Activated CD8-positive, alpha-beta memory T cell treated with anti-CD3 and anti-CD28 coated beads, Interleukin-2, amount 50 U/mL, for 48 hours (primary cell): Measurements from ENCODE around the gene KAZN.

Source experiments
- DNase-seq: peaks from one replicate; pipeline ENCODE4 v3.0.0-alpha.2; 2020

KAZN gene

DNA sequence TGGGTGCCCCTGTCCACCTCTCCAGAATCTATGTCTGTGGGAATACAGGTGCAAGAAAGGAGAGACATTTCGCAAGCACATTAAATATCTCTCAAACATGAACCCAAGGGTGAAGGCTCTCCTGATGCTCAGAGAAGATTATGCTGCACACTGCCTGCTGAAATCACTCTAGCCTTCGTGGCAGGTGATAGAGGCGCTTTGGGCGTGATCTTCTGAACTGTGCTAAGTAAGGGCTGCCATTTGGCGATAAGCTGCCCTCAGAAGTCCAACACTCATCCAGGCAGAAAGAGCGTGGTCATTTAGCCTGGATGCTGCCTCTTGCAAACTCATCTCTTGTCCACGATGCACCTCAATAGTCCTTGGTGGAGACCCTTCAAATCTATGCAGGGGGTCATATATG lies 241.9 kb downstream of the KAZN start:
- no peak for DNase-seq

DNA sequence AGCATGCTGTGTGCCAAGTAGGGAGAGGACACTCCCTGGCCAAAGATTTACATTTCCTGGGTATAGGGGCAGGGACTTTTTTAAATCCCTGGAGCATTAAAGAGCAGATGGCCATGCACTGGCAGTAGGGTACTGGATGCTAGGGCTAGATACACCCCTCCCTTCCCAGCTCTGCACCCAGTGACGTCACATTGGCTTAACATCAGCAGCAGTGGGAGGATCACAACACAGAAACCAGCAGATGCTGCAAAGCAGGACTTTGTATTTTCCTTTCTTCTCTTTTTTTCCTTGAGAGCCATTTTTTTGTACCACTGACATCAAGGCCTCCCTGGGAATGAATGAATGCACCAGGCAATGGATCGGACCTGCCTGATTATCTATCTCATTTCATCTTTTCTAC lies 243.0 kb downstream of the KAZN start:
- DNase-seq: no peak

DNA sequence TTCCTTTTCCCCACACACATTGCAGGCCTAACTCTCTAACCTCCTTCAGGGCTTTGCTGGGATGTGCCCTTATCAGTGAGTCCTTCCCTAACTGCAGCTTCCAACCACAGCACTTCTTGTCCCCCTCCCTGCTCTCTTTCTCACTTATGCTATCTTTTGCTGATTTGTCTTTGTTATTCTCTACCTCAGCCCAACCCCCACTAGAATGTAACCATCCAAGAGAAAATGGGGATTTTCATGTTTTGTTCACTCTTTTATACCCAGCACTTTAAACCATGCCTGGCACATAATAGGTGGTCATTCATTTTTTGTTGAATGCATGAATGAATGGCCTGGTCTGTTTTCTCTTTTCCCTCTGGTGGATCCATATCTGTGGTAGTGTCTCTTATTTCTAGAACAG lies 243.5 kb downstream of the KAZN start:
- no peak for DNase-seq

DNA sequence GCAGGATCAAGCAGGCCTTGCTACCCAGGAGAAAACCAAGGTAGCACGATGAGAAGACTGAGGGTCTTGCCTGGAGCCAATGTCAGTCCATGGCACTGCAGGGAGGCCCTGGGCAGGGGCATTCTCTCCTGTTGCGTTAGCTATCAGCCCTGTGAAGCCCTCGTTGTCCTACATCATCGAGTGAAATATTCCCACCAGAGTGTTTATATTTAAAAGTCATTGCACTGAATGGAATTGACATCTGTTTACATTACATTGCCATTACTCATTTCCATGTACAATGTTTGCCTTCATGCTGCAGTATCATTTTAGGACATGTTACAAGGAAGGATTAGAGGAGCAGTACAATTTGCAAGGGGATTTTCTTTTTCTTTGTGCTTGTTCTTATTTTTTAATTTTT lies 243.9 kb downstream of the KAZN start:
- no peak for DNase-seq

DNA sequence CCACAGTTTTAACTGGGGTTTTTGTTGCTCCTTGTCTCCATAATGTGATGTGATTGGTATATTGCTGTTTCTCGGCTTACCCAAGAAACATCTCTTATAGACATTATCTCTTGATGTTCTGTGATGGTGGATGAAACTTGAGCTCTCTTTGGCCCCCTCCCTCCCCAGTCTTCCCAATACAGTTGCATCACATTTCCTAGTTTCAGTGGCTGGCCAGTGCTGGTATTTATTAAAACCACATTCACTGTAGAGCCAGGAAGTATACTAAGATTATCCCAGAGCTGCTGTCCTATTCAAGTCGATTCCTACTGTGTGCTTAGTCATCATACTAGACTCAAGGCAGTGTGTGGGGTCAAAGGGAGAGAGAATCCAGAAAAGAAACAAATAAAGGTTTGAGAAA lies 244.4 kb downstream of the KAZN start:
- no peak for DNase-seq

DNA sequence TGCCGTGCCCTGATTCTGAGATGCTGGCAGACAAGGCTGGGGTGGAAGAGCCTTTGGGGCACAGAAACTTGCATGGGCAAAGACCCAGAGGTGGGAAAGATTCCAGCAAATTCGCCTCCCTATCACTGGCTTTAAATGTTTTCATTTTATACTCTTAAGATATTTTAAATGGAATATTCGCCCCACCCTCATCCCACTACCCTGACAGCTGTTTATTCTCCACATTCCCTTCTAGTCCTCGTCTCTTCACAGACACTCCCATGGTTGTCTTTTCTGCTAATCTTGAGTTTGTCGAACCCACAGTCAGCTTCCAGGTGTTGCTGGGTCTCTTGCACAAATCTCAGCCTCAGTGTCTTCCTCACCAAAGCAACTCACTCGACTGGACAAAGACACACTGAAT lies 245.0 kb downstream of the KAZN start:
- DNase-seq: no peak

DNA sequence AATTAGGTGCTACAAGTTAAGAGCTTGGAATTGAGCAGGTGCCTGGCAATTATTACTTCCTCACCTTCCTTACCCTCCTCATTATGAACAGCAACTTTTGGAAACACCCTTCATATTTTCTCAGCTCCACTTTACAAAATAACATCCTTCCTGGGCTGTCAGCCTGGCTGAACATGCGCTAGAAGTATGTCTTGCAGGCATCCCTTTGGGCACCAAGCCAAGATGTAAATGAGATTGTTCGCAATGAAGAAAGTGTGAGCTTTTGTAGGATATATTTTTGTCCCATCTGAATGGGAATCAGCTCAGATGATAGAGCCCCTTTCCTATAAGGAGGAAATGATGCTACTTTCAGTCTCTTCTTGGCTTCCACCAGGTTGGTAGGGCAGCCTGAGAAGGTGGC lies 245.9 kb downstream of the KAZN start:
- DNase-seq: no peak

DNA sequence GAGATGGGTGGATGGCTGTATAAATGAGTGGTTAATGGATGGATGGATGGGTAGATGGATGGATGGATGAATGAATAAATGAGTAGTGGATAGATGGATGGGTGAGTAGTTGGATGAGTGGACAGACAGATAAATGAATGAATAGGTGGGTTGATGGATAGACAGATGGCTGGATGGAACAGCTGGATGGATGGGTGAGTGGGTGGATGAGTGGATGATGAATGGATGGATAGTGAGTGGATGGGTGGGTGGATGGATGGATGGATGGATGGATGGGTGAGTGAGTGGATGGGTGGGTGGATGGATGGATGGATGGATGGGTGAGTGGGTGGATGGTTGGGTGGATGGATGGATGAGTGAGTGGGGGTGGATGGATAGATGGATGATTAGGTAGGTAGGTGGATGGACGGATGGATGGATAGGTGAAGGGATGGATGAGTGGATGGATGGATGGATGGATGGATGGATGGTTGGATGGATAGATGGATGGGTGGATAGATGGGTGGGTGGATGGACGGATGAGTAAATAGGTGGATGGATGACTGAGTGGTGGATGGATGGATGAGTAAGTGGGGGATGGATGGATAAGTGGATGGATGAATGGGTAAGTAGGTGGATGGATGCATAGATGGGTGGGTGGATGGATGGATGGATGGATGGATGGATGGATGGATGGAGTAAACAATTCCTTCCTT lies 246.6 kb downstream of the KAZN start:
- DNase-seq: no peak

DNA sequence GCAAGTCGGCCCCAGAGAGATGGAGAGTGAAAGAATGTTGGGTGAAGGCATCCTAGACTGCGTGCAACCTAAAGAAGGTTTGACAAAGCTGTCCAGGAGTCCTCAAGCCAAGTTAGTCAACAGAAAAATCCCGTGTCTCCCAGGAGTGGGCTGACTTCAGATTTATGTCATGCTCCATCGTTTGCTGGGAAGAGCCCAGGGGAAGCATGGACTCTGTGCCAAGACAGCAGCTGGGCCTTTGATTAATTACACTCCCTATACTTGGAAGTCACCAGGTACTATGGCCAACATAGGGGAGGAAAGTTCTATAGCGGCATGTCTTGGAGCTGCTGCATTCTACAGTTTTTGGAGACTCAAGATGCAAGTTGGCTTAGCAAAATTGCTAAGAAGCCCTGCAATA lies 247.4 kb downstream of the KAZN start:
- no peak for DNase-seq

DNA sequence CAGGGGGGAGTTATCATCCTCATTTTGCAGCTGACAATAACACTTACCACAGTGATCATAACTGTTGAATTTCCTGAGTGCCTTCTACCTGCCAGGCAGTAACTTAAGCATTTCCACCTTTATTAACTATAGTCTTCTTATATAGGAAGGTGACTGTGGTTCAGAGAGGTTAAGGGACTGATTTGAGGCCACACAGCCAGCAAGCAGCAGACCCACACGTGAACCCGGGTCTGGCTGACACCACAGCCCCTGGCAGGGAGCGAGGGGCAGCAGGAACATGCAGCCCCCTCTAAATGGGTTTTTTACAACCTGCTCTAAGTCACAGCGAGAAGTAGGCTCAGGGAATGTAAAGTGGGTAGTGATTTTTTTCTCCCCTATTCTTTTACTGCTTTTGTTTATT lies 248.2 kb downstream of the KAZN start:
- no peak for DNase-seq

DNA sequence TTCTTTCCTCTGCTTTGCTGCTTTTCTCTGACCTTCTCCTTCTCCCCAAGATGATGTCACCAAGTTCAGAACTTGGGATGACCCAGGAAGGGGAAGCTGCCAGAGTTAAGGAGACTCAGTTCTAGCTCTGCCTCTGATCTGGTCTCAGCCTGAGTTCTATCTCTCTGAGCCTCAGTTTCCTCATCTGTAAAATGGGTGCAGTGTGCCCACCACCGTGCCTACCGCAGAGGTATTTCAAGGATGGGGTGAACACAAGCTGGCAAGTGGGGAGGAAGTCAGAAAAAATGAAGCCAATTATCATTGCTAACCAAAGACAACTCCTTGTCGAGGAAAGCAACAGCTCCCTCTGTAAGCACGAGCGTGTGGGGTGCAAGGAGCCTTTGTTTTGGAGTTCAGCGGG lies 249.7 kb downstream of the KAZN start:
- DNase-seq: no peak

DNA sequence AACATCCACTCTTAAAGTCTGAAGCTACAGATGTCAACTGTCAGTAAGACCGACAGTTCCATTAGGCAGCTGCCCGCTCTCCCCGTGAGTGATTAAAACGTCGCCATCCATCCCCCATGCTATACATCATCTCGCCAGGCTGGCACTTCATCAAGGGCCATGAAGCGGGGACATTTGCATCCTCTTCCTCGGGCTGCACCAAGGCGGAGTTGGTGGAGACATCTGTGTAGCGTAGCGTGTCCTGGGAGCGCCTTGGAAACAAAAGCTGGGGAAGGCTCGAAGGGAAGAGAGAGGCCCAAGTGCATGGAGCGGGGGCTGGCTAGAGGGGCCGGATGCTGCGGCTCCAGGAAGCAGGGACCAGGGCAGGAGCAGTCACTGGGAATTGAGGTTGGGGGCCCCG lies 250.1 kb downstream of the KAZN start:
- no peak for DNase-seq

DNA sequence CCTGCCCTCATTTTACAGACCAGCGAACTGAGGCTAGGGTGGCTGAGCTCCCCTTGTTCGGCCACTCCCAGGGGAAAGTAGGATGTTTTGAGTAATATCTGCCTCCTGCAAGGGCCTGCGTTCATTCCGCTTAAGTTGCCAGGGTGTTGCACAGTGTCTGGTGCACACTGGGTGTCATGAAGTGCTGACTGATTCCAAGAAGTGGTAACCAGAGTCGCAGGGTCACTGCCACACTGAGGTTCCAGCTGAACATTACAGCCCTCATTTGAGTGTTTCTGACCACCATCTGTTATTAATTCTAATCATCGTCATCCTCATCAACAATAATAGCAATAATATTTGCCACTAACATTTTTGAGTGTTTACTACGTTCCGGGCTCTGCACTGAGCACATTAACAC lies 250.6 kb downstream of the KAZN start:
- DNase-seq: no peak

DNA sequence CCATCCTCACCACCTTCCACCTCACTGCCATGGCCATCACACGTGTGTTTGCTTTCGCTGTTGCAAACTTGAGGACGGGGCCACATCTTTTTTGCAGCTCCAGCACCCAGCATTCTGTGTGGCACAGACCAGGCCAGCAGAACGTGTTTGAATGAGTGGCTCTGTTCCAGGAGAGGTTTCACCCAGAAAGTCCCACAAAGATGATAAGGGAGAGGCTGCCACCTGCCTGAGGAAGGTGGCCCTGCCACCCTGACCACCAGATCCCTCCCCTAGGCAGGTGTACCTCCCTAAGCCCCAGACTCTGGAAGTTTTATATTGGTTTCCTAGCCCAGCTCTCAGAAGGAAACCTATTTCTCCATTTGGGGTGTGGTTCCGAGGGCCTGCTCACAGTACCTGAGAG lies 252.1 kb downstream of the KAZN start:
- no peak for DNase-seq

DNA sequence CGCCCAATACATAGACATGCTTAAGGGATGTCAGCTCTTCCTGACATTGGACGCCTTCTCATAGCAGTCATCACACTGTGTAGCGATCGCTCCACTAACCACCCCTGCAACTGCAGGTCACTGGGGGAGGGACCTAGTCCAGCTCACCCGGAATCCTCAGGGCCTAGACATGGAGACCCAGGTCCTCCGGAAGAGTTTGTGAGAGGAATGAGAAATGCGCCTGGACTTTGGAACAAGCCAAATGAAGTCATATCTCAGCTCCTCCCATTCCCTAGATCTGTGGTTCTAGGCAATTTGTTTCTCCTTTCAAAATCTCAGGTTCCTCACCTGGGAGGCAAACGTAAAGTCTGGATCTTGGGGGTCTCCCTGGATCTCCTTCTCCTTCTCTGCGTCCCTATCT lies 253.3 kb downstream of the KAZN start:
- DNase-seq: no peak

DNA sequence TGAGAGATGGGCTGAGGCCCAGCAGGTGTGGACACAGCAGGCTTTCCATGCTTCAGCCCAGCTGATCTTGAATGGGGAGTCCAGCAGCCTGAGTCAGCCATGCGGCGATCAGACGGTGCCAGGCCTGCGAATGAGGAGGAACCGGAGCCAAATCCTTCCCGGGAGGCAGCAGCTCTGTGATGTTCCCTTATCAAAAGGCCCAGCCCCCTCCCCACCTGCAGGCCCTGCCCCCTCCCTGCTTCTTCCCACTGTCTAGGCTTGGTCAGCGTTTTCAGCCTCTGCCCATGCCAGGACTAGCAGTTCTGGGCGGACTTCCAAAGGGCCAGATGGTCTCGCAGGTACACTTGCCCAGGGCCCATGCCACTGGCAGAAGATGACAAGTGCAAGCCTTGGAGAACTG lies 253.8 kb downstream of the KAZN start:
- DNase-seq: no peak

DNA sequence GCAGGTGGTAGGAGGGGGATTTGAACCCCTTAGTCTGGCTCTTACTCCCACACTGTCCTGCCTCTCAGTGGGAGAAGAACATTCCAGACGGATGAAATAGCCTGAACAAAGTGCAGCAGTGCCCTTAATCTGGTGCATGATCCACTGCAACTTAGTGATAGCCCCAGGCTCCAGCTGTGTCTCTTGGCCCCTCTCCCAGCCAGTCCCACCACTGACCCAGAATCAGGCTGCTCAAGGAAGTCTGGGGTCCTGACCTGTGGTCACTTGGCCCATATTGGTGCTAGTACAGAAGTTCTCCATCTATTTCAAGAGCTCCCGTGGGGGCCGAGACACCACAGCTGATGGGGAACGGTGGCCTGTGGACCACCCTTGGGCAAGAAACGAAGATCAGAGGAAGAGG lies 255.0 kb downstream of the KAZN start:
- DNase-seq: no peak

DNA sequence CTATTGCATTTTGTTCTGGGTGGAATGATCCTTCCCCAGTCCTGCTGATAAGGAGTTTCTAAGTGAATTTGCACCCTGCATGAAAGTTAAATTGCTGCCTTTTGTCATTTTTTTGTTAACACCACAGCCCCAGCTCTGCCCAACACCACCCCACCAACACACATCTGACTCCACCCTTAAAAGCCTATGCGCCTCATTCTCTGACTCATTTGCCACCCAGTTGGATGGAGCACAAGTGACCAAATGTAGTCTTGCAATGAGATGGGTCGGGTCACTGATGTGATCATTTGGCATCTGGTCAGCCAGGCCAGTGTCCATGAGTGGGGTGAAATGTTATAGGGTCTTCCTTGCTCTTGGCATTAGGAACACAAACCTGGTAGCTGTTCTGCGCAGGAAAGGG lies 256.8 kb downstream of the KAZN start:
- DNase-seq: no peak

DNA sequence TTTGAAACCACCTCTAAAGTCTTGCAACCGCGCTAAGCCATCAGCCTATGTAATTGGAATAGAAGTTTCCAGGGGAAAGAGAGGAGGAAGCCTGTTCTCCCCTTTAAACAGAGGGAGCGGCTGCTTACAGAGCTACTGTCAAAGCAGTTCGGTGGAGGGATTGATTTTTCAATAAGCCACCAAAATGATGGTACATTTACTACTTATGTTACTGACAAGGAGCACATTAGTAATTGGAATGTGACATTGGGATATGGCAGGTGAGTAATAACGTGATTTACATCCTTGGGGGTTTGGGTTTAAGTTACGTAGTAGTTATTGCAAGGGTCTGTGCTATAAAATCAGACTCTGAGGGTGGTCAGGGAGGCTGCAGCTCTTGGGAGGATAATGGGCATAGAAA lies 257.3 kb downstream of the KAZN start:
- no peak for DNase-seq

DNA sequence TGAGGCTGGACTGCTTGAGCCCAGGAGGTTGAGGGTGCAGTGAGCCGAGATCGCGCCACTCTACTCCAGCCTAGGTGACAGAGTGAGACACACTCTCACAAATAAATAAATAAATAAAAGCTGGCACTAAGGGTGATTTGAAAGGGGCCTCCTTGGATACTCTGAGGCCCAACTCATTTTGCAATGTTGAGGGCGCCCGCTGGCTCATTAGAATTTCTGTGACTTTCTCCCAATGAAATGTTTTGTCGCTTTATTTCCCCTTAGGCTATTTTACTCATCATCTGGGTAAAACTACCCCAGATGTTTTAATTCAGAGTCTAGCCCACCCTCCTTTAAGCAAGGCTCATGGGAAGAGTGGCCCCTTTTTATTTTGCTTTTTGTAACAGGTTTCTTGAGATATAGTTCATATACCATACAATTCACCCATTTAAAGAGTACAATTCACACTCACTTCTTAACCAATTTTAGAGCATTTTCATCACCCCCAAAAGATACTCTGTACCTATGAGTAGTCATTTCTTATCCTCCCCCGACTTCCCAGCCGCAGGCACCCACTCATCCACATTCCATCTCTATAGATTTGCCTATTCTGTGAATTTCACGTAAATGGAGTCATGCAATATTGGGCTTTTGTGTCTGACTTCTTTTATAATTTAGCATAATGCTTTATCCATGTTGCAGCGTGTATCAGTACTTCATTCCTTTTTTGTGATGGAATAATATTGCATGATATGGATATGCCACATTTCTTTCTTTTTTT lies 259.1 kb downstream of the KAZN start:
- no peak for DNase-seq

DNA sequence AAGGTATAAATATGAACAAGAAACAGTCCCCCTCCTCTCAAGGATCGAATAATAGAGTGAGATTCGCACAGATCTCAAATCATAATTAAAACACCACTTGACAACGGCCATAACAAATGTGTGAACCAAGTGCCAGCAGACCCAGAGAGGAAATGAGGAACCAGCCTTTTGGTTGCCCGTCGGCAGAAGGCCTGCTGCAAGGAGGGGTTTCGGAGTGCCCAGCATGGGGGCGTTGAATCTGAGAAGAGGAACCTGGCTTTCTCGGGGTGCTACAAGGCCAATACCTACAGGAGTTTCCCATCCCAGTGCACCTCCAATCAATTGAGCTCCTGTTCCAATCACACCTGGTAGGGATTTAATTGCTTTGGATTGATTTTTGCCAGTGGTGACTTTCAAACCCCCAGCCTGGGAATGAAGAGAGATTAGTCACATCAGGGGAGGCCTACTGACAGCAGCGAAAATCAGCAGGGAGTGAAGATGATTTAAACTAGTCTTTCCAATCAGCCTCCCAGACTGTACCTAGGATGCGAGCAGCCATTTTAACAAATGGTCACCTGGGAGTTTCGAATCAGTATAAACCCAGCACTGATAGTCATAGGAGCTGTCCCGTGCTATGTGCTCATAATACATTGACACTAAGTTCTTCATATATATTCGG lies 263.8 kb downstream of the KAZN start:
- DNase-seq: no peak

DNA sequence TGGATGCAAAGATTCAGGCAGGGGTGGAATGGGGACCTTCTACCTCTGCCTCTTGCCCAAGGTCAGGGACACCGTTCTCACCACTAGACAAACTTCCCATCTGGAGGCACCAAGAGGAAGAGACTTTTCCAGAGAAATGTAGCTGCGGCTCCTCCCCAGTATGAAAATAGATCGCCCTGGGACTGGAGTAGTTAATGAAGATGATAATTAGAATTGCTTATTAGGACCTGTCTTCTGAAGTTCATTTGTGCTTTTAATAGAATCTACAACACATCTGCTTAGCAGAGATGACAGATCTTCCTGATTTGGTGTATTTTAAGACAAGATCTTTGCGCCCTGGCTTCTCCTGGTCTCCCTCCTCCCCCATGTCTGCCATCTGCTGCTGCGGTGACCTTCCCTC lies 266.6 kb downstream of the KAZN start:
- no peak for DNase-seq

DNA sequence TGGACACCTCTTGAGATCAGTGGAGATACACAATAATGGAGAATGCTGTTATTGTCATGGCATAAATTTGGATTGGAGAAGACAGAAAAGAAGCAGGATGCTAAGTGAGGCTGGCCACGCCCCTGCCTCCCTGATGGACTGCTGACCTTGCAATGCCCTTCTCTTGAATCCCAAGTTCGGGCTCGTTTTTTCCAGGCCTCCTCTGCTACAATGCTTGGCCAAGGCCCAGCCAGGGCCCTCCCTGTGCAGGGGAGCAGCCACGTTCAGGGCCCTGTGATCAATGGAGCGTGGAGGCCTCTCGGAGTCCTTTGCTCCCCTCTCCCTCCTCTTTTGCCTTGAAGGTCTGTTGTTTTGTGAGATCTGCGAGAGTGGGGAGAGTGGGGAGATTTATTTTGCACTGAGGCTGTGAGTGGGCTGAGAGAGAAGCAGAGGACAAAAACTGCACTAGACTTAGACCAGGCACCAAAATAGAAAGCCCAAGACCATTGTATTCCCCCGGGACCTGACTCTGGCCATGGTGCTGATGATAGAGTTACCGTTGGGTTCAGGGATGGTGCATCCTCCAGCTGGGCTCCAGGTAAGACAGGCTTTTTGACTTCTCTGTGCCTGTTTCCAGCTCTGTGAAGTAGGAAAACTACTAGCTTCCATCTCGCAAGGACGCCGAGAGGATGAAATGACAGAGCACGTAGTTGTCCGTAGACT lies 268.6 kb downstream of the KAZN start:
- DNase-seq: no peak

DNA sequence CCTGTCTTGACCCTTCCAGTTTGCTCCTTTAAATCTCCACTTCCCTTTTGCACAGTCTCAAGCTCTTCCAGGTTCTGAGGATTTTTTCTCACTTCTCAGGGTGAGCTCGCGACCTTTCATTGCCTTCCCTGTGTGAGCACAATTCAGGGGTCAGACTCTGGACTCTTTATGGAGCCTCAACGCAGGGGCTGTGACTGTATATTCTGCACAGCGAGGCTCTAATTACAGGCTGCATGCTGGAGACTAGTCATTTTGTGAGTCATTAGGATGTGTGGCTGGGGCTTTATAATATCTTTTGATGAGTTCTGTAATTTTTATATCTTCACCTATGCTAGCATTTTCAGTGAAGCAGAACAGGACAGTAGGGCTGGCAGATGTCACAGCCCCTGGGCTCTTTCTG lies 270.7 kb downstream of the KAZN start:
- DNase-seq: no peak
